MM.1S (cell line): ENCODE results near the gene EME2.

Experiments used
- DNase-seq: peaks from one replicate; pipeline ENCODE4 v3.0.0-alpha.2; 2015
- H2AFZ ChIP-seq: fragments of 300-600 bp; sonication (generic); 2 replicates; pipeline ENCODE4 v1.6.0; 2016; ENCODE audit warnings: antibody characterized with exemption, low read length
- H3F3A ChIP-seq: fragments of 300-600 bp; sonication (generic); 2 replicates; pipeline ENCODE4 v1.6.1; 2016; ENCODE audit warnings: mild to moderate bottlenecking, antibody characterized with exemption, low read length, moderate library complexity, mixed read lengths; ENCODE audit not compliant: insufficient read depth
- H3K27ac ChIP-seq: fragments of 300-600 bp; sonication (generic); 2 replicates; pipeline ENCODE4 v1.5.1; 2016; ENCODE audit warnings: mild to moderate bottlenecking, low read length
- H3K27me3 ChIP-seq: fragments of 300-600 bp; sonication (generic); replicated peaks from 2 replicates; pipeline ENCODE4 v1.6.0; 2016; ENCODE audit warnings: low read length; ENCODE audit not compliant: insufficient read depth
- H3K36me3 ChIP-seq: fragments of 300-600 bp; sonication (generic); replicated peaks from 2 replicates; pipeline ENCODE4 v1.6.1; 2016; ENCODE audit warnings: mild to moderate bottlenecking, low read length, mixed read lengths; ENCODE audit not compliant: insufficient read depth
- H3K4me1 ChIP-seq: fragments of 300-600 bp; sonication (generic); 2 replicates; pipeline ENCODE4 v1.6.1; 2016; ENCODE audit warnings: low read length, mixed read lengths
- H3K4me2 ChIP-seq: fragments of 300-600 bp; sonication (generic); 2 replicates; pipeline ENCODE4 v1.6.0; 2016; ENCODE audit warnings: low read depth, low read length
- H3K4me3 ChIP-seq: fragments of 300-600 bp; sonication (generic); 2 replicates; pipeline ENCODE4 v1.5.1; 2016; ENCODE audit warnings: low read length, mixed read lengths
- H3K79me2 ChIP-seq: fragments of 300-600 bp; sonication (generic); 2 replicates; pipeline ENCODE4 v1.6.1; 2016; ENCODE audit warnings: mixed run types, low read length, mixed read lengths
- H3K9ac ChIP-seq: fragments of 300-600 bp; sonication (generic); 2 replicates; pipeline ENCODE4 v1.6.1; 2016; ENCODE audit warnings: low read length, mixed read lengths
- H3K9me2 ChIP-seq: fragments of 300-600 bp; sonication (generic); replicated peaks from 2 replicates; pipeline ENCODE4 v1.6.1; 2016; ENCODE audit warnings: mild to moderate bottlenecking, low read length, mixed read lengths; ENCODE audit not compliant: insufficient read depth
- H3K9me3 ChIP-seq: fragments of 300-600 bp; sonication (generic); replicated peaks from 2 replicates; pipeline ENCODE4 v1.6.1; 2016; ENCODE audit warnings: mild to moderate bottlenecking, low read length, mixed read lengths; ENCODE audit not compliant: insufficient read depth
- H4K20me1 ChIP-seq: fragments of 300-600 bp; sonication (generic); 2 replicates; pipeline ENCODE4 v1.6.1; 2016; ENCODE audit warnings: mild to moderate bottlenecking, low read length, moderate library complexity, mixed read lengths; ENCODE audit not compliant: insufficient read depth
- CTCF ChIP-seq: fragments of 300-600 bp; sonication (generic); IDR thresholded peaks from 2 replicates; pipeline ENCODE4 v1.5.1; 2016; ENCODE audit warnings: antibody characterized with exemption, low read length, mixed read lengths
- EZH2 ChIP-seq: fragments of 300-600 bp; sonication (generic); optimal IDR thresholded peaks from 2 replicates; pipeline ENCODE3; 2017; ENCODE audit warnings: low read depth, mild to moderate bottlenecking, antibody characterized with exemption, low read length, mixed read lengths
- EZH2phosphoT487 ChIP-seq: fragments of 300-600 bp; sonication (generic); IDR thresholded peaks from 2 replicates; pipeline ENCODE4 v1.6.1; 2018; ENCODE audit warnings: antibody characterized with exemption, low read length

EME2 gene

GRCh38 chr16:1754204-1754603, 18.4 kb upstream of the EME2 start:
- no peaks in the 10 kb centered on the region for H4K20me1 ChIP-seq
- no peak overlapping the region for H3K4me3 ChIP-seq
- no peak for DNase-seq
- no peak overlapping the region for H3K4me2 ChIP-seq
- H3K9me3 ChIP-seq: no peaks in the 10 kb centered on the region
- no peaks in the 10 kb centered on the region for H3K27me3 ChIP-seq
- no peak overlapping the region for H3K9ac ChIP-seq
- H3K27ac ChIP-seq: no peak overlapping the region
- H3K4me1 ChIP-seq: no peaks in the 10 kb centered on the region
- TF ChIP-seq EZH2phosphoT487 (no peak), CTCF (no peak), EZH2 (no peak)
- no peaks in the 10 kb centered on the region for H3F3A ChIP-seq
- no peak overlapping the region for H2AFZ ChIP-seq
- H3K36me3 ChIP-seq: no peaks in the 10 kb centered on the region
- no peaks in the 10 kb centered on the region for H3K79me2 ChIP-seq
- no peaks in the 10 kb centered on the region for H3K9me2 ChIP-seq

- H3K4me2 ChIP-seq: no peak overlapping the region
- H3F3A ChIP-seq: no peaks in the 10 kb centered on the region
- H4K20me1 ChIP-seq: no peaks in the 10 kb centered on the region
- no peak overlapping the region for H3K4me3 ChIP-seq
- H3K9me2 ChIP-seq: no peaks in the 10 kb centered on the region
- DNase-seq: no peak
- no peaks in the 10 kb centered on the region for H3K79me2 ChIP-seq
- H3K4me1 ChIP-seq: no peaks in the 10 kb centered on the region
- H3K27ac ChIP-seq: no peak overlapping the region
- no peak overlapping the region for H3K9ac ChIP-seq
- H3K9me3 ChIP-seq: no peaks in the 10 kb centered on the region
- no peaks in the 10 kb centered on the region for H3K36me3 ChIP-seq
- no peaks in the 10 kb centered on the region for H3K27me3 ChIP-seq
- no peak for TF ChIP-seq CTCF
- TF ChIP-seq EZH2phosphoT487: no peak
- TF ChIP-seq EZH2: no peak
- no peak overlapping the region for H2AFZ ChIP-seq
These were observed 14.7 kb upstream of the EME2 start for GRCh38 chr16:1757714-1758461.

- TF ChIP-seq EZH2phosphoT487 (no peak), EZH2 (no peak), CTCF (no peak)
- no peaks in the 10 kb centered on the region for H4K20me1 ChIP-seq
- H3K9ac ChIP-seq: no peak overlapping the region
These were observed 13.7 kb upstream of the EME2 start for GRCh38 chr16:1758923-1759322.

More at GRCh38 chr16:1758923-1759322, 13.7 kb upstream of the EME2 start:
- no peaks in the 10 kb centered on the region for H3K9me2 ChIP-seq
- H3K79me2 ChIP-seq: no peaks in the 10 kb centered on the region
- no peak overlapping the region for H3K4me2 ChIP-seq
- no peak overlapping the region for H3K4me3 ChIP-seq
- H2AFZ ChIP-seq: no peak overlapping the region
- no peaks in the 10 kb centered on the region for H3K4me1 ChIP-seq
- no peaks in the 10 kb centered on the region for H3K27me3 ChIP-seq
- no peak for DNase-seq
- no peaks in the 10 kb centered on the region for H3K9me3 ChIP-seq
- H3K27ac ChIP-seq: no peak overlapping the region
- H3F3A ChIP-seq: no peaks in the 10 kb centered on the region
- H3K36me3 ChIP-seq: no peaks in the 10 kb centered on the region
